Kidney tubule cell (primary cell): ENCODE measurements around the gene BTAF1.

Experiments
- DNase-seq: peaks from one replicate; pipeline ENCODE4 v3.0.0-alpha.2; 2018; ENCODE audit warnings: low spot score

The BTAF1 gene

GRCh38 chr10:92052741-92053140 lies 129.2 kb downstream of the BTAF1 start:
- no peak for DNase-seq

GRCh38 chr10:92054807-92055206 lies 131.2 kb downstream of the BTAF1 start:
- DNase-seq, result no peak

GRCh38 chr10:92062273-92062672 lies 138.7 kb downstream of the BTAF1 start:
- no peak for DNase-seq

- DNase-seq, result peak; percentile 15
Measured at GRCh38 chr10:92064506-92064905, 140.9 kb downstream of the BTAF1 start.

- no peak for DNase-seq
Measured at GRCh38 chr10:92066386-92066785, 142.8 kb downstream of the BTAF1 start.

- peak; percentile 28 for DNase-seq
Measured at GRCh38 chr10:92068900-92069299, 145.3 kb downstream of the BTAF1 start.

GRCh38 chr10:92074126-92074887 lies 150.7 kb downstream of the BTAF1 start:
- peak; percentile 23 for DNase-seq

GRCh38 chr10:92075829-92076228 lies 152.3 kb downstream of the BTAF1 start:
- no peak for DNase-seq

- DNase-seq, result peak; percentile 22
Measured at GRCh38 chr10:92076722-92077121, 153.2 kb downstream of the BTAF1 start.

- DNase-seq, result no peak
Measured at GRCh38 chr10:92079003-92079402, 155.4 kb downstream of the BTAF1 start.
